ENCODE measurements around the gene SLC25A46.
"Not testable (repeated sequence)": the region's sequence is repeated elsewhere in the genome, so short reads cannot be mapped to it uniquely, and the experiment has no call there.

The SLC25A46 gene

GRCh38 chr5:110785356-110785755 lies 46.5 kb downstream of the SLC25A46 start:
- TF ChIP-seq CTCF (IDR thresholded peaks at IDR 0.05; ENCODE audit: insufficient read depth, low read depth, low read length, missing control alignments), result no peak
- peak; percentile 81 for DNase-seq (ENCODE audit: low read depth)
- no peak overlapping the region for H3K4me3 ChIP-seq (ENCODE audit: low read length)

DNA sequence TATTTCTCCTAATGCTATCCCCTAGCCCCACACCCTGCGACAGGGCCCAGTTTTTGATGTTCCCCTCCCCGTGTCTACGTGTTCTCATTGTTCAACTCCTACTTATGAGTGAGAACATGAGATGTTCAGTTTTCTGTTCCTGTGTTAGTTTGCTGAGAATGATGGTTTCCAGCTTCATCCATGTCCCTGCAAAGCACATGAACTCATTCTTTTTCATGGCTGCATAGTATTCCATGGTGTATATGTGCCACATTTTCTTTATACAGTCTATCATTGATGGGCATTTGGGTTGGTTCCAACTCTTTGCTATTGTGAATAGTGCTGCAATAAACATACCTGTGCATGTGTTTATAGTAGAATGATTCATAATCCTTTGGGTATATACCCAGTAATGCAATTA lies 49.2 kb downstream of the SLC25A46 start:
- DNase-seq (ENCODE audit: low read depth), result not testable (repeated sequence)

DNA sequence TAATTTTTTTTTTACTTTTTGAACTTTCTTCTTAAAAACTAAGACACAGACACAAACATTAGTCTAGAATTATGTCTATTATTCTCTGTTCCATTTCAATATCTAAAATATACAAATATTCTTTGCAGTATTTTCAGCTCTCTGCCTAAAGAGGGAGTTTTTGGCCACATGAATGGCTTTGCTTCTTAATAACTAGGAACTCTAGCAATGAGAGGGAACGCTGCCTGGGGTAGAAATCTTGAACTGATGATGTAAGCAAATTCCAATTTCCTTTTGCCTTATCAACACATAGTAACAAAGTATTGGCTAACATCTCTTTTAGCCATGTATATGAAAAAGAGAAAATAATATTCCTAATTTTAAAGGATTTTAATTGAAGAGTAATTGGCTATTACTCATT lies 51.9 kb downstream of the SLC25A46 start:
- DNase-seq (ENCODE audit: low read depth), result peak; percentile 68
- peak; percentile 52 for TF ChIP-seq CTCF (IDR thresholded peaks at IDR 0.05; ENCODE audit: insufficient read depth, low read depth, low read length, missing control alignments)
- H3K4me3 ChIP-seq (ENCODE audit: low read length), result no peak overlapping the region

More for the DNA sequence above, 49.2 kb downstream of the SLC25A46 start:
- not testable (repeated sequence) for H3K4me3 ChIP-seq (ENCODE audit: low read length)

DNA sequence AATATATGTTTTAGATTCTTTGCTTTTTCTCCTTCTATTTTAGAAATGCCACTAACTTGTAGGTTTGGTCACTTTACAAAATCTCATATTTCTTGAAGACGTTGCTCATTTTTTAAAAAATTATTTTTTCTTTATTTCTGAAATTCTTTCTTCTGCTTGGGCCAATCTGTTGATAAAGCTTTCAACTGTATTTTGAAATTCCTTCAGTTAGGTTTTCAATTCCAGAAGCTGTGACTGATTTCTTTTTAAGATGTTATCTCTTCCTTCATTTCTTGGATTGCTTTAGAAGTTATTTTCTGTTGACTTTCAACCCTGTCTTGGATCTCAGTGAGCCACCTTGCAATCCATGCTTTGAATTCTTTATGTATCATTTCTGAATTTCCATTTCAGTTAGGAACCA lies 64.2 kb downstream of the SLC25A46 start:
- no peak overlapping the region for H3K4me3 ChIP-seq (ENCODE audit: low read length)
- no peak for TF ChIP-seq CTCF (IDR thresholded peaks at IDR 0.05; ENCODE audit: insufficient read depth, low read depth, low read length, missing control alignments)

DNA sequence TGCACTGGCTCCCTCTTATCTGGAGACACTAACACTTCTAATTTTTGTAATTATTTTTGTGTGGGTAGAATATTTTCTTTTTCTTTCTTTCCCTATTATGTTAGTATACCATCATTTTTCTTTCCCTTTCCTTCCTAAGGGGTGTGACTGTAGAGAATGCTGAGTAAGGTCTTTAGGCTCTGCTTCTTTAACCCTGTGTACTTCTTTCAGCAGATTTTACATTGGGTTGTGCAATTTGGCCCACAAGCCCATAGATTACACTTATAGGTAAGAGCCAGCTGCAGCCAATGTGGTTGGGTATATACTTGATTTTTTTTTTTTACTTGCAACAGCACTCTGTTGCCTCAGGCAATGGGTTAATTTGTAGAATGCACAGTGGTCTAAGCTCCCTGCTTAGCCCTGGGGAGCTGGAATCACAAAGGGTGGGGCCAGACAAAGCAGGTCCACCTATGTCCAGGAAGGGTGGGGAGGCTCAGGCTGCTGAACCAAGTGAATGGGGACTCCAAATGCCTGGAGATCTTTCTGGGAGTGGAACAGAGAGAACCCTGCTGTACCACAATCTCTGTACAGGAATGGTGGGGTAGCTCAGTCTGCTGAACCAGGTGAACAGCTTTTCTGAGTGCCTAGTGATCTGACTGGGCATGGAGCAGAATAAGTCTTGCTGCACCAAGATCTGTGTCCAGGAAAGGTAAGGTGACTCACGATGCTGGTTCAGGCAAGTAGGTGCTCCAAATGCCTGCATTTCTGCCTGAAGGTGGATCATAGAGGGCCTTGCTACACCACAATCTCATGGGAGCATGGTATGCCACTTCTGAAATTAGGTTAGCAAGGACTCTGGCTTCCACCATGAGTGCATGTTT lies 64.9 kb downstream of the SLC25A46 start:
- TF ChIP-seq CTCF (IDR thresholded peaks at IDR 0.05; ENCODE audit: insufficient read depth, low read depth, low read length, missing control alignments), result peak; percentile 35
- DNase-seq (ENCODE audit: low read depth), result peak; percentile 98

More for the DNA sequence above, 64.2 kb downstream of the SLC25A46 start:
- no peak for DNase-seq (ENCODE audit: low read depth)

GRCh38 chr5:110807169-110807568 lies 68.4 kb downstream of the SLC25A46 start:
- TF ChIP-seq CTCF (IDR thresholded peaks at IDR 0.05; ENCODE audit: insufficient read depth, low read depth, low read length, missing control alignments), result no peak
- DNase-seq (ENCODE audit: low read depth), result no peak
- no peak overlapping the region for H3K4me3 ChIP-seq (ENCODE audit: low read length)

More for the DNA sequence above, 64.9 kb downstream of the SLC25A46 start:
- no peak overlapping the region for H3K4me3 ChIP-seq (ENCODE audit: low read length)

GRCh38 chr5:110809006-110809405 lies 70.2 kb downstream of the SLC25A46 start:
- no peak for TF ChIP-seq CTCF (IDR thresholded peaks at IDR 0.05; ENCODE audit: insufficient read depth, low read depth, low read length, missing control alignments)
- peak; percentile 53 for DNase-seq (ENCODE audit: low read depth)
- no peak overlapping the region for H3K4me3 ChIP-seq (ENCODE audit: low read length)

Measured in epithelial cell of esophagus (primary cell).